ENCODE data around the gene TIMP1. TPM values are rescaled to one million over a fixed set of nuclear protein-coding genes. Genes with fewer than 3 reads are reported as not detected.

The TIMP1 gene
- total and polyA plus RNA-seq, 12 donors = 176 to 3,693 (median 704) TPM

GRCh38 chrX:47571215-47571614, 11.0 kb upstream of the TIMP1 start:
- intact Hi-C loops (cut with DNase I) = no loop called here

GRCh38 chrX:47571896-47572295, 10.3 kb upstream of the TIMP1 start:
- DNase-seq = no peak
- no peaks in the 10 kb centered on the region for H3K27me3 ChIP-seq
- H3K4me1 ChIP-seq (replicated peaks in 1 of 2) = peaks cover 0 to 5% of the 10 kb centered on the region in 2 donors
- H3K27ac ChIP-seq = no peak overlapping the region
- no peaks in the 10 kb centered on the region for H3K9me3 ChIP-seq (replicated peaks in 1 of 3)
- H3K4me3 ChIP-seq = no peak overlapping the region
- 87 to 94% (median 92%) methylated on average over 13 of the region's 13 CpGs for WGBS, 4 donors
- H3K36me3 ChIP-seq (replicated peaks in 1 of 2) = peaks cover 0 to 39% of the 10 kb centered on the region in 2 donors
- intact Hi-C loops (cut with DNase I) = no loop called here
- no peak for TF ChIP-seq POLR2A (IDR thresholded peaks at IDR 0.05)
- TF ChIP-seq CTCF (IDR thresholded peaks at IDR 0.05) = no peak

More at GRCh38 chrX:47571215-47571614, 11.0 kb upstream of the TIMP1 start:
- Histone ChIP-seq H3K36me3 (replicated peaks in 1 of 2) (peaks cover 0 to 43% of the 10 kb centered on the region in 2 donors), H3K27ac (no peak overlapping the region), H3K4me1 (replicated peaks in 1 of 2) (peaks cover 0 to 5% of the 10 kb centered on the region in 2 donors), H3K27me3 (no peaks in the 10 kb centered on the region), H3K4me3 (no peak overlapping the region), H3K9me3 (replicated peaks in 1 of 3) (no peaks in the 10 kb centered on the region)
- 79 to 100% (median 92%) methylated on average over 1 to 11 of the region's 11 CpGs for WGBS, 4 donors
- no peak for DNase-seq
- TF ChIP-seq CTCF (IDR thresholded peaks at IDR 0.05) (no peak), POLR2A (IDR thresholded peaks at IDR 0.05) (no peak)

- Histone ChIP-seq H3K9me3 (replicated peaks in 1 of 3) (no peaks in the 10 kb centered on the region), H3K4me3 (no peak overlapping the region), H3K27me3 (no peaks in the 10 kb centered on the region), H3K27ac (peak overlapping the region in 1 of 5 donors; percentile 63), H3K4me1 (replicated peaks in 1 of 2) (peaks cover 0 to 5% of the 10 kb centered on the region in 2 donors), H3K36me3 (replicated peaks in 1 of 2) (peaks cover 0 to 30% of the 10 kb centered on the region in 2 donors)
- WGBS, 4 donors = 67 to 81% (median 71%) methylated on average over 6 to 9 of the region's 9 CpGs
- DNase-seq = no peak
- TF ChIP-seq POLR2A (IDR thresholded peaks at IDR 0.05) (no peak), CTCF (IDR thresholded peaks at IDR 0.05) (no peak)
- intact Hi-C loops (cut with DNase I) = no loop called here
Measured at GRCh38 chrX:47572773-47573340, 9.4 kb upstream of the TIMP1 start.

GRCh38 chrX:47573341-47574075, 8.7 kb upstream of the TIMP1 start:
- Histone ChIP-seq H3K4me1 (replicated peaks in 1 of 2) (peaks cover 0 to 5% of the 10 kb centered on the region in 2 donors), H3K4me3 (peak overlapping the region in 1 of 4 donors; percentile 2), H3K27ac (peak overlapping the region in 2 of 5 donors; percentile 56 to 80), H3K36me3 (replicated peaks in 1 of 2) (peaks cover 0 to 24% of the 10 kb centered on the region in 2 donors), H3K9me3 (replicated peaks in 1 of 3) (no peaks in the 10 kb centered on the region), H3K27me3 (no peaks in the 10 kb centered on the region)
- TF ChIP-seq CTCF (IDR thresholded peaks at IDR 0.05) (no peak), POLR2A (IDR thresholded peaks at IDR 0.05) (no peak)
- intact Hi-C loops (cut with DNase I) = no loop called here
- peak in 1 of 7 donors; percentile 41 for DNase-seq
- 33 to 57% (median 46%) methylated on average over 10 to 20 of the region's 20 CpGs for WGBS, 4 donors
